Stomach (tissue), 4 donors: ENCODE data around the gene CA11.

ENCODE experiments used
- EP300 ChIP-seq: sonication (generic); formaldehyde crosslinking; IDR thresholded peaks from one replicate; pipeline ENCODE4 v1.6.1; 2017; ENCODE audit warnings: antibody characterized with exemption
- TF ChIP-seq, protein P1 (sequence below), 7 experiments: fragments of 450-650 bp in 4 of 7; fragments of 200-600 bp in 3 of 7; sonication (generic) in 3 of 7; IDR thresholded peaks; one replicate each; pipeline ENCODE4 v1.5.1; 2016 to 2019; ENCODE audit warnings: antibody characterized with exemption in 7 of 7, control low read depth in 2 of 7, mild to moderate bottlenecking in 1 of 7

DNA sequence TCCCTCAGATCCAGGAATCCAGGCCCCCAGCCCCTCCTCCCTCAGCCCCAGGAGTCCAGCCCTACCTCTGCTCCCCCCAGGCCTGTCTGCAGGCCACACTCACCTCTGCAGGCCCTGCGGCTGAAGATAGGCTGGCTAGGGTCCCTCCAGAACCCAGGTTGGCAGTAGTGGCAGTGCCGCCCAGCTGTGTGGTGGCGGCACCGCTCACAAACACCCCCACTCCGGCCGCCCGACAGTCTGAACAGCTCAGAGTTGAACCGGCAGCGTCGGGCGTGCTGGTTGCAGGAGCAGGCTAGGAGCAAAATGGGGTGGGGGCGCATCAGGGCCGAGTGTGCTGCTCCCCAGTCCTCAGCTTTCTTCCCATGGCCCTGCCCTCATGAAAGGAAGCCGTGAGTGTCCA is 18.5 kb upstream of the CA11 start:
- TF ChIP-seq, protein P1, sequence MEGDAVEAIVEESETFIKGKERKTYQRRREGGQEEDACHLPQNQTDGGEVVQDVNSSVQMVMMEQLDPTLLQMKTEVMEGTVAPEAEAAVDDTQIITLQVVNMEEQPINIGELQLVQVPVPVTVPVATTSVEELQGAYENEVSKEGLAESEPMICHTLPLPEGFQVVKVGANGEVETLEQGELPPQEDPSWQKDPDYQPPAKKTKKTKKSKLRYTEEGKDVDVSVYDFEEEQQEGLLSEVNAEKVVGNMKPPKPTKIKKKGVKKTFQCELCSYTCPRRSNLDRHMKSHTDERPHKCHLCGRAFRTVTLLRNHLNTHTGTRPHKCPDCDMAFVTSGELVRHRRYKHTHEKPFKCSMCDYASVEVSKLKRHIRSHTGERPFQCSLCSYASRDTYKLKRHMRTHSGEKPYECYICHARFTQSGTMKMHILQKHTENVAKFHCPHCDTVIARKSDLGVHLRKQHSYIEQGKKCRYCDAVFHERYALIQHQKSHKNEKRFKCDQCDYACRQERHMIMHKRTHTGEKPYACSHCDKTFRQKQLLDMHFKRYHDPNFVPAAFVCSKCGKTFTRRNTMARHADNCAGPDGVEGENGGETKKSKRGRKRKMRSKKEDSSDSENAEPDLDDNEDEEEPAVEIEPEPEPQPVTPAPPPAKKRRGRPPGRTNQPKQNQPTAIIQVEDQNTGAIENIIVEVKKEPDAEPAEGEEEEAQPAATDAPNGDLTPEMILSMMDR (IDR thresholded peaks at IDR 0.05), result no peak
- TF ChIP-seq EP300, result no peak
